ENCODE data around the gene PHIP.

GRCh38 chr6:79001415-79001814 lies 76.6 kb downstream of the PHIP start:
- TF ChIP-seq POLR2A (IDR thresholded peaks at IDR 0.05; ENCODE audit: low read length) (no peak), GATA1 (IDR thresholded peaks at IDR 0.05; ENCODE audit: low read depth, low read length) (no peak)
